MM.1S (cell line): ENCODE results near the gene PPIF.

ENCODE experiments used
- DNase-seq: peaks from one replicate; pipeline ENCODE4 v3.0.0-alpha.2; 2015
- H2AFZ ChIP-seq: fragments of 300-600 bp; sonication (generic); 2 replicates; pipeline ENCODE4 v1.6.0; 2016; ENCODE audit warnings: antibody characterized with exemption, low read length
- H3F3A ChIP-seq: fragments of 300-600 bp; sonication (generic); 2 replicates; pipeline ENCODE4 v1.6.1; 2016; ENCODE audit warnings: mild to moderate bottlenecking, antibody characterized with exemption, low read length, moderate library complexity, mixed read lengths; ENCODE audit not compliant: insufficient read depth
- H3K27ac ChIP-seq: fragments of 300-600 bp; sonication (generic); 2 replicates; pipeline ENCODE4 v1.5.1; 2016; ENCODE audit warnings: mild to moderate bottlenecking, low read length
- H3K27me3 ChIP-seq: fragments of 300-600 bp; sonication (generic); replicated peaks from 2 replicates; pipeline ENCODE4 v1.6.0; 2016; ENCODE audit warnings: low read length; ENCODE audit not compliant: insufficient read depth
- H3K36me3 ChIP-seq: fragments of 300-600 bp; sonication (generic); replicated peaks from 2 replicates; pipeline ENCODE4 v1.6.1; 2016; ENCODE audit warnings: mild to moderate bottlenecking, low read length, mixed read lengths; ENCODE audit not compliant: insufficient read depth
- H3K4me1 ChIP-seq: fragments of 300-600 bp; sonication (generic); 2 replicates; pipeline ENCODE4 v1.6.1; 2016; ENCODE audit warnings: low read length, mixed read lengths
- H3K4me2 ChIP-seq: fragments of 300-600 bp; sonication (generic); 2 replicates; pipeline ENCODE4 v1.6.0; 2016; ENCODE audit warnings: low read depth, low read length
- H3K4me3 ChIP-seq: fragments of 300-600 bp; sonication (generic); 2 replicates; pipeline ENCODE4 v1.5.1; 2016; ENCODE audit warnings: low read length, mixed read lengths
- H3K79me2 ChIP-seq: fragments of 300-600 bp; sonication (generic); 2 replicates; pipeline ENCODE4 v1.6.1; 2016; ENCODE audit warnings: mixed run types, low read length, mixed read lengths
- H3K9ac ChIP-seq: fragments of 300-600 bp; sonication (generic); 2 replicates; pipeline ENCODE4 v1.6.1; 2016; ENCODE audit warnings: low read length, mixed read lengths
- H3K9me2 ChIP-seq: fragments of 300-600 bp; sonication (generic); replicated peaks from 2 replicates; pipeline ENCODE4 v1.6.1; 2016; ENCODE audit warnings: mild to moderate bottlenecking, low read length, mixed read lengths; ENCODE audit not compliant: insufficient read depth
- H3K9me3 ChIP-seq: fragments of 300-600 bp; sonication (generic); replicated peaks from 2 replicates; pipeline ENCODE4 v1.6.1; 2016; ENCODE audit warnings: mild to moderate bottlenecking, low read length, mixed read lengths; ENCODE audit not compliant: insufficient read depth
- H4K20me1 ChIP-seq: fragments of 300-600 bp; sonication (generic); 2 replicates; pipeline ENCODE4 v1.6.1; 2016; ENCODE audit warnings: mild to moderate bottlenecking, low read length, moderate library complexity, mixed read lengths; ENCODE audit not compliant: insufficient read depth
- CTCF ChIP-seq: fragments of 300-600 bp; sonication (generic); IDR thresholded peaks from 2 replicates; pipeline ENCODE4 v1.5.1; 2016; ENCODE audit warnings: antibody characterized with exemption, low read length, mixed read lengths
- EZH2 ChIP-seq: fragments of 300-600 bp; sonication (generic); optimal IDR thresholded peaks from 2 replicates; pipeline ENCODE3; 2017; ENCODE audit warnings: low read depth, mild to moderate bottlenecking, antibody characterized with exemption, low read length, mixed read lengths
- EZH2phosphoT487 ChIP-seq: fragments of 300-600 bp; sonication (generic); IDR thresholded peaks from 2 replicates; pipeline ENCODE4 v1.6.1; 2018; ENCODE audit warnings: antibody characterized with exemption, low read length

The PPIF gene

GRCh38 chr10:79315602-79315920 is 31.7 kb upstream of the PPIF start:
- no peaks in the 10 kb centered on the region for H3K9me3 ChIP-seq
- H3K4me1 ChIP-seq: peaks cover 37% of the 10 kb centered on the region
- H3K79me2 ChIP-seq: no peaks in the 10 kb centered on the region
- no peak overlapping the region for H2AFZ ChIP-seq
- no peaks in the 10 kb centered on the region for H3K36me3 ChIP-seq
- H3K4me2 ChIP-seq: no peak overlapping the region
- H3K9ac ChIP-seq: no peak overlapping the region
- no peak overlapping the region for H3K4me3 ChIP-seq
- no peak overlapping the region for H3K27ac ChIP-seq
- DNase-seq: no peak
- H3K27me3 ChIP-seq: no peaks in the 10 kb centered on the region
- H3F3A ChIP-seq: peaks cover 26% of the 10 kb centered on the region
- no peaks in the 10 kb centered on the region for H3K9me2 ChIP-seq
- TF ChIP-seq EZH2phosphoT487 (no peak), CTCF (no peak), EZH2 (no peak)
- H4K20me1 ChIP-seq: no peaks in the 10 kb centered on the region

- peak overlapping the region; percentile 35; the same call in 1 of the 2 replicates for H3K4me3 ChIP-seq
- H3K4me2 ChIP-seq: peak overlapping the region; percentile 80
- H2AFZ ChIP-seq: peak overlapping the region; percentile 23; the same call in 1 of the 2 replicates
- peaks cover 26% of the 10 kb centered on the region for H3F3A ChIP-seq
- H3K27ac ChIP-seq: peak overlapping the region; percentile 77
- H3K36me3 ChIP-seq: no peaks in the 10 kb centered on the region
- H3K9me3 ChIP-seq: no peaks in the 10 kb centered on the region
- no peaks in the 10 kb centered on the region for H3K79me2 ChIP-seq
- H4K20me1 ChIP-seq: no peaks in the 10 kb centered on the region
- TF ChIP-seq EZH2 (no peak), CTCF (peak; percentile 22; the same call in 1 of the 2 replicates)
- peak overlapping the region; percentile 55 for H3K9ac ChIP-seq
- peak; percentile 60 for DNase-seq
- H3K4me1 ChIP-seq: peaks cover 37% of the 10 kb centered on the region
- H3K9me2 ChIP-seq: no peaks in the 10 kb centered on the region
- H3K27me3 ChIP-seq: no peaks in the 10 kb centered on the region
Observed at GRCh38 chr10:79316671-79317431, 30.4 kb upstream of the PPIF start.

- H2AFZ ChIP-seq: no peak overlapping the region
- no peaks in the 10 kb centered on the region for H3K36me3 ChIP-seq
- peak overlapping the region; percentile 16; the same call in 1 of the 2 replicates for H3K4me3 ChIP-seq
- no peaks in the 10 kb centered on the region for H3K9me3 ChIP-seq
- peaks cover 37% of the 10 kb centered on the region for H3K4me1 ChIP-seq
- H3K9ac ChIP-seq: peak overlapping the region; percentile 48
- H4K20me1 ChIP-seq: no peaks in the 10 kb centered on the region
- H3K27me3 ChIP-seq: no peaks in the 10 kb centered on the region
- H3K9me2 ChIP-seq: no peaks in the 10 kb centered on the region
- TF ChIP-seq EZH2phosphoT487 (no peak), EZH2 (no peak), CTCF (no peak)
- H3K4me2 ChIP-seq: peak overlapping the region; percentile 80
- H3K79me2 ChIP-seq: no peaks in the 10 kb centered on the region
- H3F3A ChIP-seq: peaks cover 26% of the 10 kb centered on the region
- peak overlapping the region; percentile 77; the same call in 1 of the 2 replicates for H3K27ac ChIP-seq
- no peak for DNase-seq
Observed at GRCh38 chr10:79318369-79318768, 28.9 kb upstream of the PPIF start.
